HepG2 (cell line): Measurements from ENCODE around the gene AP1S3. TPM values are rescaled to one million over a fixed set of nuclear protein-coding genes. Genes with fewer than 3 reads are reported as not detected.

Source experiments
- ATAC-seq: fragments of 200-7000 bp; cut with Tn5 transposase; 3 replicates; pipeline ENCODE4 v1.9.1; 2020; ENCODE audit warnings: mild to moderate bottlenecking, moderate library complexity
- BruUV-seq: library from RNA; stranded (reverse); fragments of 400-500 nt; replicated peaks from 2 replicates; lab custom pipeline; 2021; lab: Mats Ljungman, UMichigan
- CTCF ChIA-PET: fragments of 300-600 bp; formaldehyde crosslinking; extraction: SDS; loops from one replicate; lab custom pipeline; 2021; ENCODE audit warnings: low total read pairs, inconsistent platforms, low intra/inter-chr PET ratio; lab: Yijun Ruan, JAX
- POLR2A ChIA-PET: fragments of 350-600 bp; sonication (Branson Sonifier 250); formaldehyde crosslinking; loops from one replicate; lab custom pipeline; 2020; ENCODE audit warnings: antibody characterized with exemption, inconsistent platforms; lab: Yijun Ruan, JAX
- DNase-seq: peaks from one replicate; pipeline ENCODE4 v3.0.0-alpha.2; 2015; ENCODE audit warnings: low spot score
- FAIRE-seq: peaks from 3 replicates; lab custom pipeline; 2011; peaks lifted over from hg19 to GRCh38; lab: Jason Lieb, UNC
- H2AFZ ChIP-seq: one replicate; pipeline ENCODE4 v1.6.1; 2011; ENCODE audit warnings: low read length, inconsistent platforms
- H3K27ac ChIP-seq: fragments of 300-600 bp; 3 replicates; pipeline ENCODE4 v1.8.0; 2011; ENCODE audit warnings: mixed run types, mild to moderate bottlenecking, mixed read lengths, low read length, inconsistent platforms; ENCODE audit not compliant: insufficient read depth; ENCODE audit errors: extremely low read length
- H3K27me3 ChIP-seq, 2 experiments: fragments of 200-600 bp in 1 of 2; 2 replicates in 1 of 2; 3 replicates in 1 of 2; pipeline versions ENCODE4 v1.6.0 to v1.8.0; 2011; ENCODE audit warnings: low read length in 2 of 2, mild to moderate bottlenecking in 2 of 2, moderate library complexity in 2 of 2, inconsistent platforms in 1 of 2; ENCODE audit not compliant: insufficient read depth in 2 of 2, control insufficient read depth in 1 of 2
- H3K36me3 ChIP-seq, 2 experiments: fragments of 200-600 bp in 1 of 2; replicated peaks in 1 of 2; 2 replicates in 1 of 2; 3 replicates in 1 of 2; pipeline versions ENCODE4 v1.5.1 to v1.8.0; 2011; ENCODE audit warnings: low read length in 2 of 2, inconsistent platforms in 1 of 2; ENCODE audit not compliant: insufficient read depth in 2 of 2, control insufficient read depth in 1 of 2
- H3K4me1 ChIP-seq: 2 replicates; pipeline ENCODE4 v1.5.1; 2012; ENCODE audit warnings: low read length, inconsistent platforms; ENCODE audit not compliant: insufficient read depth
- H3K4me2 ChIP-seq: 2 replicates; pipeline ENCODE4 v1.6.0; 2011; ENCODE audit warnings: low read depth, low read length, inconsistent platforms
- H3K4me3 ChIP-seq, 3 experiments: fragments of 200-600 bp in 1 of 3; sonication (generic), shearing (Covaris generic) in 1 of 3; replicated peaks in 1 of 3; 2 replicates each; pipeline ENCODE4 v1.5.1; 2011 to 2016; ENCODE audit warnings: low read length in 3 of 3, inconsistent platforms in 2 of 3, low read depth in 2 of 3, mild to moderate bottlenecking in 2 of 3, control low read depth in 1 of 3, mixed read lengths in 1 of 3; ENCODE audit not compliant: insufficient read depth in 1 of 3
- H3K79me2 ChIP-seq: one replicate; pipeline ENCODE4 v1.6.1; 2011; ENCODE audit warnings: low read length, inconsistent platforms; ENCODE audit not compliant: insufficient read depth
- H3K9ac ChIP-seq: 2 replicates; pipeline ENCODE4 v1.6.0; 2011; ENCODE audit warnings: mild to moderate bottlenecking, low read depth, low read length, inconsistent platforms; ENCODE audit not compliant: insufficient read depth
- H3K9me3 ChIP-seq: 2 replicates; pipeline ENCODE4 v1.5.1; 2012; ENCODE audit warnings: mild to moderate bottlenecking, low read length
- H4K20me1 ChIP-seq: 2 replicates; pipeline ENCODE4 v1.6.0; 2011; ENCODE audit warnings: inconsistent platforms, mild to moderate bottlenecking, low read length, moderate library complexity; ENCODE audit not compliant: insufficient read depth
- CENPX ChIP-seq: sonication (generic); formaldehyde crosslinking; IDR thresholded peaks from 2 replicates; pipeline ENCODE4 v1.9.0; 2021; ENCODE audit warnings: mild to moderate bottlenecking, missing genetic modification reagents, moderate library complexity
- HES4 ChIP-seq: sonication (generic); formaldehyde crosslinking; IDR thresholded peaks from 2 replicates; pipeline ENCODE4 v1.9.0; 2021; ENCODE audit warnings: mild to moderate bottlenecking, missing genetic modification reagents, borderline replicate concordance
- MEIS2 ChIP-seq: sonication (generic); formaldehyde crosslinking; IDR thresholded peaks from 2 replicates; pipeline ENCODE4 v1.9.0; 2021; ENCODE audit warnings: mild to moderate bottlenecking, missing genetic modification reagents
- MXD4 ChIP-seq: IDR thresholded peaks from 2 replicates; pipeline ENCODE4 v1.6.1; 2016; ENCODE audit warnings: mild to moderate bottlenecking, missing biosample characterization, missing genetic modification reagents
- NR3C1 ChIP-seq: sonication (generic); formaldehyde crosslinking; IDR thresholded peaks from 2 replicates; pipeline ENCODE4 v1.4.0; 2020; ENCODE audit warnings: missing genetic modification reagents
- SRSF4 ChIP-seq: fragments of 200-400 bp; formaldehyde crosslinking; IDR thresholded peaks from one replicate; pipeline ENCODE4 v1.6.1; 2018; ENCODE audit warnings: mild to moderate bottlenecking, low read depth, low read length, moderate library complexity; ENCODE audit not compliant: poor library complexity, severe bottlenecking
- ZNF230 ChIP-seq: sonication (generic); formaldehyde crosslinking; IDR thresholded peaks from 2 replicates; pipeline ENCODE4 v1.4.0; 2020; ENCODE audit warnings: mild to moderate bottlenecking, missing genetic modification reagents
- ZNF563 ChIP-seq: sonication (generic); formaldehyde crosslinking; IDR thresholded peaks from 2 replicates; pipeline ENCODE4 v1.8.0; 2022; ENCODE audit warnings: mild to moderate bottlenecking, moderate library complexity, missing genetic modification reagents
- ZNF652 ChIP-seq: IDR thresholded peaks from 2 replicates; pipeline ENCODE4 v1.6.1; 2016; ENCODE audit warnings: low read depth, borderline replicate concordance
- ZNF678 ChIP-seq: sonication (generic); formaldehyde crosslinking; IDR thresholded peaks from 2 replicates; pipeline ENCODE4 v1.4.0; 2020; ENCODE audit warnings: mild to moderate bottlenecking, missing genetic modification reagents
- ZNF879 ChIP-seq: sonication (generic); formaldehyde crosslinking; IDR thresholded peaks from 2 replicates; pipeline ENCODE4 v1.8.1; 2023; ENCODE audit warnings: missing genetic modification reagents
- ZSCAN22 ChIP-seq: sonication (generic); formaldehyde crosslinking; IDR thresholded peaks from 2 replicates; pipeline ENCODE4 v1.4.0; 2020; ENCODE audit warnings: mild to moderate bottlenecking, missing genetic modification reagents
- WGBS: methylation state at CpG from one replicate; pipeline ENCODE4 v1.1.6; 2017; ENCODE audit warnings: low lambda C conversion rate; 5-methylcytosine and 5-hydroxymethylcytosine counted together
- in situ Hi-C: cut with HindIII; loops from 2 replicates; pipeline ENCODE4 v1.10.0; 2017; ENCODE audit warnings: low pct_unique_long_range_greater_than_20kb; ENCODE audit not compliant: extremely low pct_ligation_motif_present
- intact Hi-C: fragments of 100-400 bp; cut with micrococcal nuclease; formaldehyde crosslinking; loops from one replicate; pipeline ENCODE4 v1.10.0; 2022; ENCODE audit not compliant: unreplicated experiment
- polyA plus RNA-seq, 8 experiments: library from polyadenylated mRNA; depleted of rRNA in 3 of 8; stranded (reverse) in 7 of 8; unstranded in 1 of 8; fragments of >200 nt; fragmentation: Illumina TruSeq in 4 of 8; extraction: Trizol in 4 of 8; gene quantifications; 2 replicates each; pipeline versions ENCODE4 v1.2.1 to v1.2.3, GENCODE V29; 2011 to 2016; ENCODE audit warnings: low read depth in 4 of 8, missing spikeins in 1 of 8, mixed read lengths in 1 of 8; ENCODE audit not compliant: insufficient read depth in 1 of 8
- total RNA-seq, 5 experiments: library from RNA; depleted of rRNA; stranded (reverse); fragments of >200 nt; fragmentation: Illumina TruSeq; extraction: Trizol; gene quantifications; 2 replicates each; pipeline ENCODE4 v1.2.3, GENCODE V29; 2016; ENCODE audit warnings: low read depth in 1 of 5
- TF ChIP-seq, protein P1 (sequence below): sonication (generic); formaldehyde crosslinking; IDR thresholded peaks from 2 replicates; pipeline ENCODE4 v1.4.0; 2020; ENCODE audit warnings: missing genetic modification reagents
- TF ChIP-seq, protein P2 (sequence below): IDR thresholded peaks from 2 replicates; pipeline ENCODE4 v1.6.1; 2016; ENCODE audit warnings: missing biosample characterization, missing genetic modification reagents, low read depth

AP1S3 gene
- total and polyA plus RNA-seq, 2 of the 13 experiments (the other 11 are each of a cell fraction or from before 2014, with no cell fraction given), result 3.0 to 16.3 TPM

DNA sequence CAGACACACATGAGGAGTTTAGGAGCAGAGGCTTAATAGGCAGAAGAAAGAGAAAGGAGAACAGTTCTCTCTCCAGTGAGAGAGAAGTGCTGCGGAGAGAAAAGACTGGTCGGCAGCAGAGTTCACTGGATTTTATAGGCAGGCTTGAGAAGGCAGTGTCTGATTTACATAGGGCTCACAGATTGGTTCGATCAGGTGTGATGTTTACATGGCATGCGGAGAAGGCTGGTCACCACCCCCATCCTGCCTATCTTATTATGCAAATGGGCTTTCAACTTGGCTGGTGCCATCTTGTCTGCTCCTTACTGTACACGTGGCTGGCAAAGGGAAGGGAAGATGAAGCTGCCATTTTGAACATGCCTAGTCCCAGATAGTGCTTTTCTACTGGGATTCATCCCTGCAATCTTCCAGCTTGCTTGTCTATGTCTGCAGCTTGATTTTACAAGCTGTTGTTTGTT is 113.4 kb downstream of the AP1S3 start:
- POLR2A ChIA-PET, result no interaction called here
- Histone ChIP-seq H3K4me2 (no peak overlapping the region), H3K4me1 (peaks cover 31% of the 10 kb centered on the region)

More for the DNA sequence above, 113.4 kb downstream of the AP1S3 start:
- no peak overlapping the region for H3K4me3 ChIP-seq
- FAIRE-seq (no peak), DNase-seq (no peak), ATAC-seq (no peak)
- H3K27ac ChIP-seq, result no peak overlapping the region
- no TSS peak for BruUV-seq
- 61% methylated on average over 5 of the region's 5 CpGs for WGBS
- H3K9ac ChIP-seq, result no peak overlapping the region
- no peaks in the 10 kb centered on the region for H3K27me3 ChIP-seq
- no peaks in the 10 kb centered on the region for H3K79me2 ChIP-seq
- TF ChIP-seq CENPX (no peak), MEIS2 (CRISPR knock-in tag) (no peak), ZNF879 (no peak), ZNF678 (CRISPR knock-in tag) (no peak), ZNF563 (CRISPR knock-in tag) (no peak), MXD4 (CRISPR knock-in tag) (no peak), SRSF4 (no peak), ZNF230 (no peak), HES4 (CRISPR knock-in tag) (no peak), ZSCAN22 (no peak), ZNF652 (CRISPR knock-in tag) (no peak), NR3C1 (CRISPR knock-in tag) (no peak)
- TF ChIP-seq, protein P1, sequence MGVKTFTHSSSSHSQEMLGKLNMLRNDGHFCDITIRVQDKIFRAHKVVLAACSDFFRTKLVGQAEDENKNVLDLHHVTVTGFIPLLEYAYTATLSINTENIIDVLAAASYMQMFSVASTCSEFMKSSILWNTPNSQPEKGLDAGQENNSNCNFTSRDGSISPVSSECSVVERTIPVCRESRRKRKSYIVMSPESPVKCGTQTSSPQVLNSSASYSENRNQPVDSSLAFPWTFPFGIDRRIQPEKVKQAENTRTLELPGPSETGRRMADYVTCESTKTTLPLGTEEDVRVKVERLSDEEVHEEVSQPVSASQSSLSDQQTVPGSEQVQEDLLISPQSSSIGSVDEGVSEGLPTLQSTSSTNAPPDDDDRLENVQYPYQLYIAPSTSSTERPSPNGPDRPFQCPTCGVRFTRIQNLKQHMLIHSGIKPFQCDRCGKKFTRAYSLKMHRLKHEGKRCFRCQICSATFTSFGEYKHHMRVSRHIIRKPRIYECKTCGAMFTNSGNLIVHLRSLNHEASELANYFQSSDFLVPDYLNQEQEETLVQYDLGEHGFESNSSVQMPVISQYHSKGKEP (CRISPR knock-in tag), result no peak
- TF ChIP-seq, protein P2, sequence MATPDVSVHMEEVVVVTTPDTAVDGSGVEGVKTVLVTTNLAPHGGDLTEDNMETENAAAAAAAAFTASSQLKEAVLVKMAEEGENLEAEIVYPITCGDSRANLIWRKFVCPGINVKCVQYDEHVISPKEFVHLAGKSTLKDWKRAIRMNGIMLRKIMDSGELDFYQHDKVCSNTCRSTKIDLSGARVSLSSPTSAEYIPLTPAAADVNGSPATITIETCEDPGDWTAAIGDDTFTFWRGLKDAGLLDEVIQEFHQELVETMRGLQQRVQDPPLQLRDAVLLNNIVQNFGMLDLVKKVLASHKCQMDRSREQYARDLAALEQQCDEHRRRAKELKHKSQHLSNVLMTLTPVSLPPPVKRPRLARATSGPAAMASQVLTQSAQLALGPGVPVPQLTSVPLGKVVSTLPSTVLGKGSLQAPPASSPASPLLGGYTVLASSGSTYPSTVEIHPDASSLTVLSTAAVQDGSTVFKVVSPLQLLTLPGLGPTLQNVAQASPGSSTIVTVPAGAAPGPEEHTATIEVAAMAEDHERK (CRISPR knock-in tag), result no peak
- no peak overlapping the region for H2AFZ ChIP-seq
- H3K9me3 ChIP-seq, result no peaks in the 10 kb centered on the region
- in situ Hi-C loops (no loop called here), intact Hi-C loops (no loop called here)
- H3K36me3 ChIP-seq, result no peaks in the 10 kb centered on the region
- CTCF ChIA-PET, result no interaction called here
- H4K20me1 ChIP-seq, result no peaks in the 10 kb centered on the region
